HG03135 (cell line): Measurements from ENCODE around the gene KRT71.

Experiments
- ATAC-seq: cut with Tn5 transposase; IDR thresholded peaks from one replicate; pipeline ENCODE4 v1.9.1; 2021; ENCODE audit warnings: mild to moderate bottlenecking, moderate library complexity; ENCODE audit not compliant: unreplicated experiment

Gene KRT71

GRCh38 chr12:52575948-52576347 is 23.0 kb upstream of the KRT71 start:
- no peak for ATAC-seq

- ATAC-seq: no peak
Observed at GRCh38 chr12:52575256-52575655, 22.3 kb upstream of the KRT71 start.

GRCh38 chr12:52573743-52574142 is 20.8 kb upstream of the KRT71 start, which contains the start of gene KRT74:
Gene KRT74, minus strand, starts transcription at chr12:52573843. Its CDS starts 66 bp downstream, at chr12:52573777.
- ATAC-seq: no peak

- ATAC-seq: no peak
Observed at GRCh38 chr12:52573306-52573705, 20.4 kb upstream of the KRT71 start.

GRCh38 chr12:52570511-52570910 is 17.6 kb upstream of the KRT71 start:
- no peak for ATAC-seq

- ATAC-seq: no peak
Observed at GRCh38 chr12:52568111-52568510, 15.2 kb upstream of the KRT71 start.

- ATAC-seq: no peak
Observed at GRCh38 chr12:52566847-52567291, 13.9 kb upstream of the KRT71 start.

GRCh38 chr12:52564582-52564981 is 11.6 kb upstream of the KRT71 start:
- no peak for ATAC-seq

GRCh38 chr12:52561880-52562449 is 9.0 kb upstream of the KRT71 start:
- ATAC-seq: no peak

GRCh38 chr12:52559979-52560378 is 7.0 kb upstream of the KRT71 start:
- no peak for ATAC-seq

- ATAC-seq: no peak
Observed at GRCh38 chr12:52558781-52559445, 6.0 kb upstream of the KRT71 start.

GRCh38 chr12:52557476-52557875 is 4.5 kb upstream of the KRT71 start:
- ATAC-seq: no peak

- no peak for ATAC-seq
Observed at GRCh38 chr12:52555577-52555976, 2.6 kb upstream of the KRT71 start.

- no peak for ATAC-seq
Observed at GRCh38 chr12:52552055-52552454, 890 bp downstream of the KRT71 start.

- ATAC-seq: no peak
Observed at GRCh38 chr12:52551216-52551865, 1.6 kb downstream of the KRT71 start.

- ATAC-seq: no peak
Observed at GRCh38 chr12:52546126-52546525, 6.8 kb downstream of the KRT71 start.

GRCh38 chr12:52543985-52544883 is 8.7 kb downstream of the KRT71 start:
- no peak for ATAC-seq

- ATAC-seq: no peak
Observed at GRCh38 chr12:52542785-52543318, 10.1 kb downstream of the KRT71 start.

- ATAC-seq: no peak
Observed at GRCh38 chr12:52542157-52542556, 10.8 kb downstream of the KRT71 start.

- no peak for ATAC-seq
Observed at GRCh38 chr12:52541709-52542108, 11.2 kb downstream of the KRT71 start.

GRCh38 chr12:52540531-52540930 is 12.4 kb downstream of the KRT71 start:
- no peak for ATAC-seq
